K562 (cell line): ENCODE results near the gene ACTL10. TPM values are rescaled to one million over a fixed set of nuclear protein-coding genes. Genes with fewer than 3 reads are reported as not detected.

Experiments used
- ATF1 ChIP-seq, 2 experiments: fragments of 450-650 bp in 1 of 2; IDR thresholded peaks; 2 replicates each; pipeline ENCODE4 v1.6.1; 2016; ENCODE audit warnings: missing compliant biosample characterization in 1 of 2, missing genetic modification characterization in 1 of 2
- CEBPZ ChIP-seq: fragments of 150-350 bp; IDR thresholded peaks from 2 replicates; pipeline ENCODE4 v1.6.1; 2014; ENCODE audit warnings: low read depth, mild to moderate bottlenecking, low read length, borderline replicate concordance
- CUX1 ChIP-seq: fragments of 200-800 bp; sonication (Bioruptor generic); IDR thresholded peaks from 2 replicates; pipeline ENCODE4 v1.6.1; 2016; ENCODE audit warnings: missing genetic modification characterization, missing compliant biosample characterization
- FOXA3 ChIP-seq, 2 experiments: fragments of 450-650 bp in 1 of 2; sonication (generic) in 1 of 2; formaldehyde crosslinking; IDR thresholded peaks in 1 of 2; conservative IDR thresholded peaks in 1 of 2; 2 replicates each; pipeline versions ENCODE4 v1.4.0 to v1.8.0; 2020 to 2022; ENCODE audit warnings: mild to moderate bottlenecking in 2 of 2, missing genetic modification reagents in 1 of 2
- HNRNPH1 ChIP-seq: fragments of 200-400 bp; formaldehyde crosslinking; optimal IDR thresholded peaks from 2 replicates; pipeline ENCODE3; 2017; ENCODE audit warnings: low read depth, mild to moderate bottlenecking, low read length, moderate library complexity
- IRF9 ChIP-seq: fragments of 450-650 bp; IDR thresholded peaks from 2 replicates; pipeline ENCODE4 v1.6.1; 2016; ENCODE audit warnings: missing biosample characterization, missing genetic modification characterization
- KDM2B ChIP-seq: fragments of 250-450 bp; sonication (Bioruptor Pico); IDR thresholded peaks from 2 replicates; pipeline ENCODE4 v1.8.0; 2021; ENCODE audit warnings: mild to moderate bottlenecking, moderate library complexity
- POLR2G ChIP-seq: fragments of 200-400 bp; formaldehyde crosslinking; IDR thresholded peaks from 2 replicates; pipeline ENCODE4 v1.6.1; 2017; ENCODE audit warnings: low read depth, mild to moderate bottlenecking, antibody characterized with exemption, low read length, moderate library complexity
- POLR3G ChIP-seq: IDR thresholded peaks from 2 replicates; pipeline ENCODE4 v1.6.1; 2011; ENCODE audit not compliant: insufficient read length, insufficient replicate concordance; ENCODE audit errors: extremely low read depth
- SIN3B ChIP-seq: fragments of 450-650 bp; IDR thresholded peaks from 2 replicates; pipeline ENCODE4 v1.6.1; 2017; ENCODE audit warnings: low read depth, mild to moderate bottlenecking, moderate library complexity
- SP1 ChIP-seq: sonication (generic); formaldehyde crosslinking; IDR thresholded peaks from 2 replicates; pipeline ENCODE4 v1.8.1; 2022; ENCODE audit warnings: mild to moderate bottlenecking, missing genetic modification reagents
- STAT5A ChIP-seq: IDR thresholded peaks from 2 replicates; pipeline ENCODE4 v1.6.1; 2012; ENCODE audit warnings: low read length, inconsistent platforms, borderline replicate concordance
- ZNF431 ChIP-seq: sonication (generic); formaldehyde crosslinking; IDR thresholded peaks from 2 replicates; pipeline ENCODE4 v1.8.0; 2022; ENCODE audit warnings: mild to moderate bottlenecking, missing genetic modification reagents
- polyA plus RNA-seq, 8 experiments: library from polyadenylated mRNA; depleted of rRNA in 4 of 8; stranded (reverse) in 5 of 8; unstranded in 3 of 8; fragments of >200 nt; fragmentation: Nextera tagmentation in 2 of 8; fragmentation: Illumina TruSeq in 1 of 8; extraction: Ambion mirVana in 2 of 8; extraction: Trizol in 1 of 8; gene quantifications; 2 replicates each; pipeline versions ENCODE4 v1.2.1 to v1.2.3, GENCODE V29; 2011 to 2014; ENCODE audit warnings: inconsistent platforms in 1 of 8, missing spikeins in 1 of 8
- total RNA-seq, 7 experiments: library from RNA; depleted of rRNA in 6 of 7; stranded (reverse); fragments of >200 nt in 6 of 7; fragmentation: Illumina TruSeq in 2 of 7; extraction: Trizol in 2 of 7; gene quantifications; 2 replicates each; pipeline versions ENCODE4 v1.2.1 to v1.2.3, GENCODE V29; 2011 to 2021; ENCODE audit warnings: low replicate concordance in 1 of 7

ACTL10 gene
- total and polyA plus RNA-seq, 9 of the 15 experiments (the other 6 are each of a cell fraction or from before 2014, with no cell fraction given) = 0.07 to 0.14 TPM; not detected in 7

GRCh38 chr20:33663161-33664084, 3.3 kb upstream of the ACTL10 start (continued):
- TF ChIP-seq CEBPZ = no peak
- TF ChIP-seq STAT5A = no peak
- TF ChIP-seq ATF1 (CRISPR knock-in tag; IDR thresholded peaks at IDR 0.05) = no peak
- peak; percentile 52 for TF ChIP-seq ATF1 (tag; IDR thresholded peaks at IDR 0.05)
- TF ChIP-seq KDM2B (CRISPR knock-in tag) = no peak; the same call in 1 of the 2 replicates
- no peak for TF ChIP-seq IRF9 (tag)
- TF ChIP-seq CUX1 (CRISPR knock-in tag) = no peak
- TF ChIP-seq SIN3B = 0 out of 2 replicates have a peak, but pooled peaks have one; percentile 10
- no peak for TF ChIP-seq SP1
- 0 out of 4 replicates have a peak, but pooled peaks of 1 of the 2 experiments have one; percentile 23 for TF ChIP-seq FOXA3 (CRISPR knock-in tag; conservative IDR thresholded peaks at IDR 0.05 in 1 of 2, IDR thresholded peaks at IDR 0.05 in 1 of 2)
- TF ChIP-seq POLR3G = no peak
- TF ChIP-seq POLR2G = peak; percentile 96
- no peak for TF ChIP-seq ZNF431 (CRISPR knock-in tag)
- no peak for TF ChIP-seq HNRNPH1
